Measurements from ENCODE around the gene PANK2. TPM values are rescaled to one million over a fixed set of nuclear protein-coding genes. Genes with fewer than 3 reads are reported as not detected.
"Not testable (repeated sequence)": the region's sequence is repeated elsewhere in the genome, so short reads cannot be mapped to it uniquely, and the experiment has no call there.

Gene PANK2
- total RNA-seq, 1 donor = 64.8 TPM

- peak; percentile 28 for DNase-seq (ENCODE audit: low read depth)
- TF ChIP-seq, protein P1, sequence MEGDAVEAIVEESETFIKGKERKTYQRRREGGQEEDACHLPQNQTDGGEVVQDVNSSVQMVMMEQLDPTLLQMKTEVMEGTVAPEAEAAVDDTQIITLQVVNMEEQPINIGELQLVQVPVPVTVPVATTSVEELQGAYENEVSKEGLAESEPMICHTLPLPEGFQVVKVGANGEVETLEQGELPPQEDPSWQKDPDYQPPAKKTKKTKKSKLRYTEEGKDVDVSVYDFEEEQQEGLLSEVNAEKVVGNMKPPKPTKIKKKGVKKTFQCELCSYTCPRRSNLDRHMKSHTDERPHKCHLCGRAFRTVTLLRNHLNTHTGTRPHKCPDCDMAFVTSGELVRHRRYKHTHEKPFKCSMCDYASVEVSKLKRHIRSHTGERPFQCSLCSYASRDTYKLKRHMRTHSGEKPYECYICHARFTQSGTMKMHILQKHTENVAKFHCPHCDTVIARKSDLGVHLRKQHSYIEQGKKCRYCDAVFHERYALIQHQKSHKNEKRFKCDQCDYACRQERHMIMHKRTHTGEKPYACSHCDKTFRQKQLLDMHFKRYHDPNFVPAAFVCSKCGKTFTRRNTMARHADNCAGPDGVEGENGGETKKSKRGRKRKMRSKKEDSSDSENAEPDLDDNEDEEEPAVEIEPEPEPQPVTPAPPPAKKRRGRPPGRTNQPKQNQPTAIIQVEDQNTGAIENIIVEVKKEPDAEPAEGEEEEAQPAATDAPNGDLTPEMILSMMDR (IDR thresholded peaks at IDR 0.05; ENCODE audit: insufficient read depth, low read depth, low read length) = no peak
- no peak overlapping the region for H3K4me3 ChIP-seq (ENCODE audit: low read depth, low read length)
These were observed 75.5 kb downstream of the PANK2 start for GRCh38 chr20:3964719-3965118.

DNA sequence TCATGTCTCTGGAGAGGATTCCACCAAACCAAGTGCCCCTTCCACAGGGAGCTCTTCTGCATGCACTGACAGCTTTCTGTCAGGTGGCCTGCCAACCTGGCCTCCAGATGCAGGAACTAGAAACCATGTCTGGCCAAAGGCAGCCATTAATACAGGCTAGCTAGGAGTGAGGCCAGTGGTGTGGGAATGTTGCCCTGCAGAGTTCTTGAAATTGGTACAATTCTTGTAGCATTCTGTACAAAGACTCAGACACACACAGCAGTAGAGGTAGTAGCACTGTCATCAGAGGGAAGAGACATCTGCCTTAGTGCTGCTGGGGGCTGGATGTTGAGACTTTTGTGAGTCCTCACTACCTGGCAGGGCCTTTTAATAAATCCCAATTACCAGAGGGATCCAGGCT is 77.4 kb downstream of the PANK2 start:
- DNase-seq (ENCODE audit: low read depth) = no peak
- H3K4me3 ChIP-seq (ENCODE audit: low read depth, low read length) = no peak overlapping the region
- TF ChIP-seq, protein P1 (IDR thresholded peaks at IDR 0.05; ENCODE audit: insufficient read depth, low read depth, low read length) = no peak

GRCh38 chr20:3970016-3970415 is 80.8 kb downstream of the PANK2 start:
- TF ChIP-seq, protein P1 (IDR thresholded peaks at IDR 0.05; ENCODE audit: insufficient read depth, low read depth, low read length) = no peak
- DNase-seq (ENCODE audit: low read depth) = no peak
- H3K4me3 ChIP-seq (ENCODE audit: low read depth, low read length) = no peak overlapping the region

DNA sequence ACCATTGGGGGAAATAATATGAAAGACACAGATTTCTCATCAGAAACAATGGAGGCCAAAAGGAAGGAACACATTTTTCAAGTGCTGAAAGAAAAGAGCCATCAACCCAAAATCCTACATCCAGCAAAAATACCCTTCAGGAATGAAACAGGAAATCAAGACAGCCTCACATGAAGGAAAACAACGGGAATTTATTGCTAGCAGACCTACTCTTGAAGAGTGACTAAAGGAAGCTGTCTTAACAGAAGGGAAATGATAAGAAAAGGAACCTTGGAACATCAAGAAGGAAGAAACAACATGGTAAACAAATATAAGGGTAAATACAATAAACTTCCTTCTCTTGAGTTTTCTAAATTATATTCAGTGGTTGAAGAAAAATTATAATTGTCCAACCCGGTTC is 82.0 kb downstream of the PANK2 start:
- TF ChIP-seq, protein P1 (IDR thresholded peaks at IDR 0.05; ENCODE audit: insufficient read depth, low read depth, low read length) = no peak
- no peak for DNase-seq (ENCODE audit: low read depth)
- H3K4me3 ChIP-seq (ENCODE audit: low read depth, low read length) = no peak overlapping the region

DNA sequence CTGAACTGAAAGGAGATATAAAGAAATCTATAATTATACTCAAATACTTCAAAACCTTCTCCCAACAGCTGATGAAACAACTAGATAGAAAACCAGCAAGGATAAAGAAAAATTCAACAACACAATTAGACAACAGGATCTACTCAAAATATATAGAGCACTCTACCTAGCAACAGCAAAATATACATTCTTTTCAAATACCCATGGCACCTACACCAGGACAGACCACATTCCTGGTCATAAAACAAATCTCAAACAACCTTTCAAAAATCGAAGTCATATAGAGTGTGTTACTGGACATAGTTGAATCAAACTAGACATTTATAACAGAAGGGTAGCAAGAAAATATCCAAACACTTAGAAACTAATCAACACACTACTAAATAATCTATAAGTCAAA is 83.0 kb downstream of the PANK2 start:
- no peak for DNase-seq (ENCODE audit: low read depth)
- TF ChIP-seq, protein P1 (IDR thresholded peaks at IDR 0.05; ENCODE audit: insufficient read depth, low read depth, low read length) = no peak
- no peak overlapping the region for H3K4me3 ChIP-seq (ENCODE audit: low read depth, low read length)

- H3K4me3 ChIP-seq (ENCODE audit: low read depth, low read length); DNase-seq (ENCODE audit: low read depth): not testable (repeated sequence)
These were observed 83.4 kb downstream of the PANK2 start for GRCh38 chr20:3972631-3973030.

DNA sequence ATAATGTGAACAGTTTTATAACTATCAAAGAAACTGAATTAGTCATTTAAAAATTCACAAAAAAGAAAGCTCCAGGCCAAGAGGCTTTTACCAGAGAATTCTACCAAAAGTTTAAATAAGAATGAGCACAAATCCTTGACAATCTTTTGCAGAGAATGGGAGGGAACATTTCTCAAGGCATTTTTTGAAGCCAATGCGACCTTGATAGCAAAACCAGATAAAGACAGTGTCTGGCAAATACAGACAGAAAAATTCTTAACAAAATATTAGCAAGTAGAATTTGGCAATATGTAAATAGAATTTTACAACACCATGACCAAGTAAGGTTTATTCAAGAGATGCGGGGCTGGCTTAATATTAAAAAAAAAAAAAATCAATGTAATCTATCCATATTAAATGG is 84.5 kb downstream of the PANK2 start:
- no peak for DNase-seq (ENCODE audit: low read depth)
- no peak overlapping the region for H3K4me3 ChIP-seq (ENCODE audit: low read depth, low read length)
- TF ChIP-seq, protein P1 (IDR thresholded peaks at IDR 0.05; ENCODE audit: insufficient read depth, low read depth, low read length) = no peak
